Panc1 (cell line): ENCODE measurements around the gene TPRG1.

Experiments used
- CTCF ChIP-seq: fragments of 450-650 bp; IDR thresholded peaks from 2 replicates; pipeline ENCODE4 v1.5.1; 2017; ENCODE audit warnings: mild to moderate bottlenecking
- POLR2AphosphoS5 ChIP-seq: IDR thresholded peaks from 2 replicates; pipeline ENCODE4 v1.6.1; 2012; ENCODE audit warnings: mild to moderate bottlenecking, low read depth, low read length, moderate library complexity
- REST ChIP-seq, 2 experiments: IDR thresholded peaks; 2 replicates each; pipeline ENCODE4 v1.6.1; 2011 to 2012; ENCODE audit warnings: low read depth in 2 of 2, control low read depth in 1 of 2, low read length in 1 of 2, mild to moderate bottlenecking in 1 of 2, moderate library complexity in 1 of 2; ENCODE audit not compliant: insufficient read depth in 1 of 2
- TCF7L2 ChIP-seq: IDR thresholded peaks from 2 replicates; pipeline ENCODE4 v1.6.1; 2011; ENCODE audit warnings: mild to moderate bottlenecking, low read depth, low read length, inconsistent platforms

- TF ChIP-seq CTCF, result no peak
- TF ChIP-seq POLR2AphosphoS5, result no peak
- no peak for TF ChIP-seq REST (IDR thresholded peaks at IDR 0.05; ENCODE audit: insufficient read depth in 1 of 2, low read depth in 2 of 2, low read length in 1 of 2)
- no peak for TF ChIP-seq TCF7L2
These were observed 5.5 kb upstream of the TPRG1 start for GRCh38 chr3:189166321-189166720.
